ENCODE results near the gene FGFR2. TPM values are rescaled to one million over a fixed set of nuclear protein-coding genes. Genes with fewer than 3 reads are reported as not detected.
"Not testable (repeated sequence)": the region's sequence is repeated elsewhere in the genome, so short reads cannot be mapped to it uniquely, and the experiment has no call there.

The FGFR2 gene
- total RNA-seq, 1 donor from 2014 or later: 0.70 TPM

DNA sequence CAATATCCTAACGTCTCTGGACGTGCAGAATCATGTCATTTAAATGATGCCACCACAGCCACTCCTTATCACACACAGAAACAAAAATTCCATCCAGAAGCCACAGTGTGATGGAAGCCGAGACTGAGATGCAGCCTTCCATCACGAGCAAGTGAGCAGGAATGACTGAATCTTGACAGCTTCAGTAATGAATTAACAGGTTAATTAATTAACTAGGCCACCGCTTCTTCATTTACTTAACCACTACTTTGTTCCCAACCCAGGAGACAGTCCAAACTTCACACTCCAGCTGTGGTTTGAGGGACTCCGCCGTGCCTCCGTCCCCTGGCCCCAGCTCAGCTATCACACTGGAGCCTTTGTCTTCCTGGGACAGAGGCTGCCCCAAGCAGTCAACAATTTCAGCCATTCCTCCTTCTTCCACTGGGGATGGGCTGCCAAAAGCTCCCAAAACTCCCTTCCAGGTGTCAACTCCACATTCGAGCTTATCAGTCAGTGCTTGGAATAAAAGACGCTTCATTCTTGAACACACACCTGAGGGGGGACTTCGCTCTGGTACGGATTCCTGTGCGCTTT, 65.9 kb downstream of the FGFR2 start:
- ATAC-seq: no peak
- intact Hi-C loops (cut with DNase I): no loop called here
- no peak for DNase-seq (ENCODE audit: missing footprints)

GRCh38 chr10:121531830-121532178, 66.4 kb downstream of the FGFR2 start:
- intact Hi-C loops (cut with DNase I): no loop called here
- no peak for ATAC-seq
- DNase-seq (ENCODE audit: missing footprints): no peak

DNA sequence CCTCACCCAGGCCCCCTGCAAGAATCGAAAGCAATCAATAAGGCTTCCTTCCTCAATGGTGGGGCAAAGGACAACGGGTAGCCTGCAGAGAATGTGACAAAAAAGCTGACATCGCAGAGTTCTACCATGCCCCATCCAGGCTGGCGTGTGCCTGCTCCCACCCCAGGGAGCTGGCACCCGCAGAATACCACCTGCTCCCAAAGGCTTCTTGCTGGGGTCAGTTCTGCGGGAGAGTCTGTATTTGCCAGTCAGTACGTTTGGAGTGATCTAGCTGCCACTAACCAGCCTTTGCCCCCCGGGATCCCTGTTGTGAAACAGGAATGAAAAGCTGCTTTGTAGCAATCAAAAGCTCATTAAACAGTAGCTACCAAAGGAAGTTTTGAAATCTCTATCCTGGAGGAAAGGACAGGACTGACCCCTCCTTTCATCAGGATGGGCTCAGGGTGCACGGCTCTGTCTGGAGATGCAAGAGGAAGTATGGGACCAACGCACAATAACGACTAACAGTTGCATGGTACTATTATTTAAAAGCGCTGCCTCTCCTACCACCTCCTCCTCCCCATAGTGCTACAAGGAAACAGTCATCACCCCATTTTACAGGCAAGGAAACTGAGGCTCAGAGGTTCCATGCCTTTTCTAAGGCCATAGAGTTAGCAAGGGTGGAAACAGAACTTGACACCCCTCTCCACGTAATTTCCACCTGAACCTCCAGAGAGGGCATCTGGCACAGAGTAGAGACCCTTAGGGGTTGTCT, 67.0 kb downstream of the FGFR2 start:
- ATAC-seq: no peak
- intact Hi-C loops (cut with DNase I): no loop called here
- no peak for DNase-seq (ENCODE audit: missing footprints)

- DNase-seq (ENCODE audit: missing footprints): no peak
- ATAC-seq: no peak
- intact Hi-C loops (cut with DNase I): no loop called here
These were observed 67.7 kb downstream of the FGFR2 start for GRCh38 chr10:121530481-121531075.

DNA sequence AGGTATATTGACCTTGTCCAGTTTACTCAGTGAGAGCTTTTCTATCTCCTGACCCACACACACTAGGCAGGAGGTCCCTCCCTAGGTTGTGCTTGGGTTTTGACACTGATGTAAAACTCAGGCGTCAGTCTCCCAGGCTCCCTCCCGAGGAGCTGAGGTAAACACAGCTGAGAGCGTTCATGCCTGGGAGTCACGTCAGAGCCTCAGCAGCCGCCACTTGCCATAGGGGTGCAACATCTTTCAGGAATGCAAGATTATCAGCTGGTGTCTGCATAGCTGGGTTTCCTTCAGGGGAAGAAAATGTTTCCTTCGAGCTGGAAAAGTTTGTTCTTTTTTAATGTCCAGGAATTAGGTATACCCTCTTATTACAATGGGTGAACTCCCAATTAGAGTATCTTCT, 70.6 kb downstream of the FGFR2 start:
- ATAC-seq: no peak
- intact Hi-C loops (cut with DNase I): no loop called here
- no peak for DNase-seq (ENCODE audit: missing footprints)

DNA sequence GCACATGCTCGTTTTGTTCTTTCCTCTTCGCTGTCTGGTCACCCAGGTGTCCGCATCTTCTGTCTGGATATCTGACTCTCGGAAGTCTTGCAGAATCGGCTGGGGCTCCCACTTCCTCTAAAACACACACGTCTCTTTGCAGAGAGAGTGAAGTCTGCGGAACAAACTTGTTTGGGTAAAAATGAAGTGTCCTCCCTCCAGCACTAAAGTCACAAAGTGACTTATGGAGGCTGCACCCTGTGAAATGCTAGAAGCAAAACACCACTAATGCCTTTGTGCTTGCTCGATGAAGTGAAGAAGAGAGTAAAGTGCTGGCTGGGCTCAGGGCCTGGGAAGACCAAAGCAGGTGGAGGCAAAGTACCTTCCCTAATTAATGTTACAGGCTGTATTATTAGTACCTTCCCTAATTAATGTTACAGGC, 71.4 kb downstream of the FGFR2 start:
- intact Hi-C loops (cut with DNase I): no loop called here
- ATAC-seq: no peak

GRCh38 chr10:121526135-121526790, 72.0 kb downstream of the FGFR2 start:
- intact Hi-C loops (cut with DNase I): no loop called here
- DNase-seq (ENCODE audit: missing footprints) (no peak), ATAC-seq (no peak)

More for the DNA sequence above, 71.4 kb downstream of the FGFR2 start:
- no peak for DNase-seq (ENCODE audit: missing footprints)

- no peak for DNase-seq (ENCODE audit: missing footprints)
- intact Hi-C loops (cut with DNase I): no loop called here
- ATAC-seq: no peak
These were observed 72.8 kb downstream of the FGFR2 start for GRCh38 chr10:121525251-121526134.

- intact Hi-C loops (cut with DNase I): no loop called here
- DNase-seq (ENCODE audit: missing footprints): no peak
- no peak for ATAC-seq
These were observed 74.0 kb downstream of the FGFR2 start for GRCh38 chr10:121524157-121524817.

GRCh38 chr10:121522831-121523230, 75.4 kb downstream of the FGFR2 start:
- no peak for ATAC-seq
- intact Hi-C loops (cut with DNase I): no loop called here
- no peak for DNase-seq (ENCODE audit: missing footprints)

GRCh38 chr10:121521794-121522556, 76.3 kb downstream of the FGFR2 start:
- intact Hi-C loops (cut with DNase I): loop anchor here (2.0 kb wide), 1 partner anchor 45 kb away; no protein-coding TSS in a partner anchor
- ATAC-seq (no peak), DNase-seq (ENCODE audit: missing footprints) (no peak)

DNA sequence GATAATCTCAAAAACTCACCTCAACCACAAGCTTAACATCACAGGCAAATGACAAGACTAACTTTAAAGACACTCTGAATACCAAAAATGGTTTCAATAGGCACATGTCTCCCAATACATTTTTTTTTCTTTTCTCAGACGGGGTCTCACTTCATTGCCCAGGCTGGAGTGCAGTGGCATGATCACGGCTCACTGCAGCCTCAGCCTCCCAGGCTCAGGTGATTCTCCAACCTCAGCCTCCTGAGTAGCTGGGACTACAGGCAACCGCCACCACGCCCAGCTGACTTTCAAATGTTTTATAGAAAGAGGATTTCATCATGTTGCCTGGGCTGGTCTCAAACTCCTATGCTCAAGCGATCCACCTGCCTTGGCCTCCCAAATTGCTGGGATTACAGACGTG, 77.7 kb downstream of the FGFR2 start:
- ATAC-seq; DNase-seq (ENCODE audit: missing footprints): not testable (repeated sequence)
- intact Hi-C loops (cut with DNase I): loop anchor here (2.0 kb wide), 1 partner anchor 44 kb away; no protein-coding TSS in a partner anchor

DNA sequence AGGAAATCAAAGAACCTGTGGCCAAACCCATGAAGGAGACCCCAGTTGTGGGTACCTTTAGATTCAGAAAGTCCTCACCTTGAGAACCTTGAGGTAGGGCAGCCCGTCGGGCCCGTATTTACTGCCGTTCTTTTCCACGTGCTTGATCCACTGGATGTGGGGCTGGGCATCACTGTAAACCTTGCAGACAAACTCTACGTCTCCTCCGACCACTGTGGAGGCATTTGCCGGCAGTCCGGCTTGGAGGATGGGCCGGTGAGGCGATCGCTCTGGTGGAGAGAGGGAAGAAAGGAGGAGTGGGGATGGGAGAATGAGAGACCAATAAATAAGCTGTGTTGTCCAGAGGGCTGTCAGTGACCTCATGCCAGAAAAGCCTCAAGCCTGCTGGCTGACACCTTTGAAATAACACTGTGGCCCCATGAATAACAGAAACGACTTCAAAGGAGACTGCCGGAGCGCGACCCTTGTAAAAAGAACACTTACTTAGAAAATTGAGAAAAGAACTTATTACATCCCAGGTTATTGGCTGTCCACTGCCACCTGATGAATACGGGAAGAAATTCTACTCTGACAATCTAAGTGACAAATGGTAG, 78.2 kb downstream of the FGFR2 start:
- intact Hi-C loops (cut with DNase I): loop anchor here (2.0 kb wide), 1 partner anchor 43 kb away; no protein-coding TSS in a partner anchor
- no peak for ATAC-seq
- no peak for DNase-seq (ENCODE audit: missing footprints)

GRCh38 chr10:121519411-121519810, 78.8 kb downstream of the FGFR2 start:
- ATAC-seq (no peak), DNase-seq (ENCODE audit: missing footprints) (no peak)
- intact Hi-C loops (cut with DNase I): no loop called here

- ATAC-seq (no peak), DNase-seq (ENCODE audit: missing footprints) (no peak)
- intact Hi-C loops (cut with DNase I): no loop called here
These were observed 79.9 kb downstream of the FGFR2 start for GRCh38 chr10:121518333-121518732.

DNA sequence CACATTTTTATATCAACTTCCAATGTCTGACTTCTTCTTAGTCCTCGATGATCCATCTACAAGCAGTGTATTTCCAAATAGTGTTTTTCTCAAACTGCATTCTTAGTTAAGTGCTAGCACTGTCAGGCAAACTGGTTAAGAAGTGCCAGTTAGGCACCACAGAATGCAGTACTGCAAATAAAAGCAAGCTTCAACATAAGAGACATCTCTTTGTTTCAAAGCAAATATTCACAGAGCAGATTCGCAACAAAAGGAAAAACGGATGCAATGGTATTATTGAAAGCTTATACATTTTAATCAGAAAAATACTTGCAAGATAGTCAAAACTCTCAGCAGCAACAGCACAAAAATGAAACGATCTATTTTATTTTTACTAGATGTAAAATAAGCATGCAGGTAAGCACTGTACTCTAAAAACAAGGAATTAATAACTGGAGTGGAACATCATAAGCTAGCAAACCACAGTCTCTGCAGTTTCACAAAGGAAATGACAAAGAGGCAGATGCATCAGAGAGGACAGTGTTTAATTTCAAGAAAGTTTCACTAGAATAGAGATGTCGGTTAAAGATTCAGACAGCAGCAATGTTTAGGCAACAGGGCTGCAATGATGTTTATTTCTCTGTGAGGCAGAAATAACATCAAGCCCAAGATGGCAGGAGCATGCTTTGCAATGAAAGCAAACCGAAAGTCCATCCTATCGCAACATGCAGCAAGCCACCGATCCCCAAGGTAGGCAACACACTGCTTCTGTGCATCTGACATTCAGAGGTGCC, 82.0 kb downstream of the FGFR2 start:
- ATAC-seq: no peak
- intact Hi-C loops (cut with DNase I): no loop called here
- no peak for DNase-seq (ENCODE audit: missing footprints)
